Ascending aorta (tissue), 2 donors: ENCODE measurements around the gene CLCA1. TPM values are rescaled to one million over a fixed set of nuclear protein-coding genes. Genes with fewer than 3 reads are reported as not detected.

Experiments used
- DNase-seq, 2 donors: peaks; one replicate each; pipeline ENCODE4 v3.0.0-alpha.2; 2019; ENCODE audit warnings: low spot score in 2 of 2
- H3K27ac ChIP-seq, 2 donors: fragments of 200-600 bp; sonication (generic); one replicate each; pipeline ENCODE4 v1.5.1; 2016 to 2017; ENCODE audit warnings: mild to moderate bottlenecking in 1 of 2
- H3K27me3 ChIP-seq: fragments of 200-600 bp; sonication (generic); one replicate; pipeline ENCODE4 v1.5.1; 2017
- H3K36me3 ChIP-seq, 2 donors: fragments of 200-600 bp; sonication (generic); one replicate each; pipeline ENCODE4 v1.5.1; 2016
- H3K4me1 ChIP-seq, 2 donors: fragments of 200-600 bp; sonication (generic); one replicate each; pipeline ENCODE4 v1.5.1; 2016 to 2017; ENCODE audit warnings: mild to moderate bottlenecking in 1 of 2
- H3K4me3 ChIP-seq, 2 donors: fragments of 200-600 bp; sonication (generic); one replicate each; pipeline ENCODE4 v1.5.1; 2016 to 2017; ENCODE audit warnings: mild to moderate bottlenecking in 1 of 2
- H3K9me3 ChIP-seq, 2 donors: fragments of 200-600 bp; sonication (generic); one replicate each; pipeline ENCODE4 v1.5.1; 2016
- intact Hi-C: fragments of 100-400 bp; cut with DNase I; formaldehyde crosslinking; loops from one replicate; pipeline ENCODE4 v1.15.1; 2023
- total RNA-seq: library from RNA; depleted of rRNA; stranded (reverse); fragments of >200 nt; gene quantifications from one replicate; pipeline ENCODE4 v1.1.0, GENCODE V29; 2016
- TF ChIP-seq, protein P1 (sequence below), 3 experiments: fragments of 200-600 bp in 2 of 3; fragments of 450-650 bp in 1 of 3; sonication (generic) in 2 of 3; IDR thresholded peaks; one replicate each; pipeline ENCODE4 v1.5.1; 2016 to 2019; ENCODE audit warnings: antibody characterized with exemption in 3 of 3, mild to moderate bottlenecking in 1 of 3, moderate library complexity in 1 of 3

CLCA1 gene
- total RNA-seq, 1 donor from 2014 or later, result not detected

DNA sequence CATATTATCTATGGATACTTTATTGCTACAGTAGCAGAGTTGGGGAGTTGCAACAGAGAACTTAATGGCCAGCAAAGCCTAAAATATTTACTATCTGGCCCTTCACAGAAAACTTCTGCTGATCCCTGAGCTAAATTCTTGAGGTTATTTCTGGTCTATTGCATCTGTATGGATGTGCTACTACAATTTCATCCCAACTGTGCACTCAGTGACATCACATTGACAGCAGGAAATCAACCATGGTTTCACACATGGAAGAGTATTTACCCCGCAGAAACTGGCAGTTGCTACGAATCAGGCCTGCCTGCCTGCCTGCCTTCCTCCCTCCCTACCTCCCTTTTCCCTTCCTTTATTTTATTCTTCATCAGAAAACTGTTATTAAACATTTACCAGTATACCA is 32.7 kb upstream of the CLCA1 start:
- Histone ChIP-seq H3K9me3 (no peaks in the 10 kb centered on the region), H3K27ac (no peak overlapping the region), H3K36me3 (no peaks in the 10 kb centered on the region), H3K4me1 (no peaks in the 10 kb centered on the region), H3K27me3 (no peaks in the 10 kb centered on the region), H3K4me3 (no peak overlapping the region)
- DNase-seq, result no peak
- TF ChIP-seq, protein P1, sequence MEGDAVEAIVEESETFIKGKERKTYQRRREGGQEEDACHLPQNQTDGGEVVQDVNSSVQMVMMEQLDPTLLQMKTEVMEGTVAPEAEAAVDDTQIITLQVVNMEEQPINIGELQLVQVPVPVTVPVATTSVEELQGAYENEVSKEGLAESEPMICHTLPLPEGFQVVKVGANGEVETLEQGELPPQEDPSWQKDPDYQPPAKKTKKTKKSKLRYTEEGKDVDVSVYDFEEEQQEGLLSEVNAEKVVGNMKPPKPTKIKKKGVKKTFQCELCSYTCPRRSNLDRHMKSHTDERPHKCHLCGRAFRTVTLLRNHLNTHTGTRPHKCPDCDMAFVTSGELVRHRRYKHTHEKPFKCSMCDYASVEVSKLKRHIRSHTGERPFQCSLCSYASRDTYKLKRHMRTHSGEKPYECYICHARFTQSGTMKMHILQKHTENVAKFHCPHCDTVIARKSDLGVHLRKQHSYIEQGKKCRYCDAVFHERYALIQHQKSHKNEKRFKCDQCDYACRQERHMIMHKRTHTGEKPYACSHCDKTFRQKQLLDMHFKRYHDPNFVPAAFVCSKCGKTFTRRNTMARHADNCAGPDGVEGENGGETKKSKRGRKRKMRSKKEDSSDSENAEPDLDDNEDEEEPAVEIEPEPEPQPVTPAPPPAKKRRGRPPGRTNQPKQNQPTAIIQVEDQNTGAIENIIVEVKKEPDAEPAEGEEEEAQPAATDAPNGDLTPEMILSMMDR (IDR thresholded peaks at IDR 0.05), result no peak
- intact Hi-C loops, result no loop called here

DNA sequence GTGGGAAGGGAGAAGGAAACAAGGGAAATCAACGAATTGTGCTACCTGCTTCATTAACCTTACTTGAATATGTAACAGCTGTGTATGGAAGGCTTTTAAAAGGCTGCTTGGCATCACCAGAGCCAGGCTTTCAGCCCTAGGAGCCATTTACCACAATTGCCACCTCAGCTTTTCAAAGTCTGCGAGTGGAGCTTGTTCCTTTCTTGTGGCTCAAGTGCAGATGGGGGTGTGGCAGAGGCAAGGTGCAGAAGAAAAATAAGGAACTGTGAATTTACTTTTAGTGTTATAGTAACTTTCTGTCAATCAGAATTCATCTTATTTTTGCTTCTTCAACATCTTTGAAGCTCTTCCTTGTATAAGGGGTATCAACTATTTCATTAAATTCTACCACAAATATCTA is 27.1 kb upstream of the CLCA1 start:
- intact Hi-C loops, result no loop called here
- Histone ChIP-seq H3K27ac (no peak overlapping the region), H3K27me3 (no peaks in the 10 kb centered on the region), H3K4me1 (no peaks in the 10 kb centered on the region), H3K4me3 (no peak overlapping the region), H3K36me3 (no peaks in the 10 kb centered on the region), H3K9me3 (no peaks in the 10 kb centered on the region)
- no peak for DNase-seq
- TF ChIP-seq, protein P1 (IDR thresholded peaks at IDR 0.05), result no peak

DNA sequence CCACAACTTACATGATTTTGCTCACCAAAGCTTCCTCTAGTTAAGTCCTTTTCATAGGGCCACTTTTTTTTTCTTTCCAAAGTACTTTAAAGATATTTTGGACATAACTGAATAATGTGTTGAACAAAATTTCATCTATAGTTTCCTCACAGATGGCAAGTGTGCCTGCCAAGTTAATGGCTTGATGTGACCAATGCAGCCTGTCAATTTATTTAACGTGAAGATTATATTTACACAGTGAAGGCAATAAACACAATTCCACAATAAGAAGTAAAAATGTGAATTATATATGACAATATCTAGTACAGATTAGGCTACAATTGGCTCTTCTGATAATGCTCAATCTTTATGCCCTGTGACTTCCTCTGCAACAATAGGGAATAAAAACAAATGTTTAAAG is 26.7 kb upstream of the CLCA1 start:
- Histone ChIP-seq H3K36me3 (no peaks in the 10 kb centered on the region), H3K27ac (no peak overlapping the region), H3K4me3 (no peak overlapping the region), H3K4me1 (no peaks in the 10 kb centered on the region), H3K27me3 (no peaks in the 10 kb centered on the region), H3K9me3 (no peaks in the 10 kb centered on the region)
- DNase-seq, result no peak
- TF ChIP-seq, protein P1 (IDR thresholded peaks at IDR 0.05), result no peak
- intact Hi-C loops, result no loop called here

DNA sequence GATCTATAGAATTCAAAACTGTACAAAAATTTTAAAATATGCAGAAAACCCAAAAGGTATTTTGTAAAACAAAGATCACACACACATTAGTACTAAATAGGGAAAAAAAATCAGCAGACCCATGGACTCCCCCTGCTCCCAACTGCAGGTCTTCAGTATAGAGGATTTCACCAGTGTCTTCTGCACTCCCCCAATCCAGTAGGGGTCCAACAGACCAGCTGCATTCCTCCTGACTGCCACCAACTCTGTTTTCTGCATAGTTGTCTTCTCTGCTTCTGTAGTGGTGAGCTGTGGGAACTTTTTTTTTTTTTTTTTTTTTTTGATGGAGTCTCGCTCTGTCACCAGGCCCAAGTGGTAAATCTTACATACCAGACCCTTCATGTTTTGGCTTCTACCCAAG is 22.8 kb upstream of the CLCA1 start:
- H3K27ac ChIP-seq, result no peak overlapping the region
- H3K9me3 ChIP-seq, result no peaks in the 10 kb centered on the region
- H3K27me3 ChIP-seq, result no peaks in the 10 kb centered on the region
- H3K4me3 ChIP-seq, result no peak overlapping the region
- intact Hi-C loops, result no loop called here
- H3K36me3 ChIP-seq, result no peaks in the 10 kb centered on the region
- DNase-seq, result no peak
- TF ChIP-seq, protein P1 (IDR thresholded peaks at IDR 0.05), result no peak
- no peaks in the 10 kb centered on the region for H3K4me1 ChIP-seq

DNA sequence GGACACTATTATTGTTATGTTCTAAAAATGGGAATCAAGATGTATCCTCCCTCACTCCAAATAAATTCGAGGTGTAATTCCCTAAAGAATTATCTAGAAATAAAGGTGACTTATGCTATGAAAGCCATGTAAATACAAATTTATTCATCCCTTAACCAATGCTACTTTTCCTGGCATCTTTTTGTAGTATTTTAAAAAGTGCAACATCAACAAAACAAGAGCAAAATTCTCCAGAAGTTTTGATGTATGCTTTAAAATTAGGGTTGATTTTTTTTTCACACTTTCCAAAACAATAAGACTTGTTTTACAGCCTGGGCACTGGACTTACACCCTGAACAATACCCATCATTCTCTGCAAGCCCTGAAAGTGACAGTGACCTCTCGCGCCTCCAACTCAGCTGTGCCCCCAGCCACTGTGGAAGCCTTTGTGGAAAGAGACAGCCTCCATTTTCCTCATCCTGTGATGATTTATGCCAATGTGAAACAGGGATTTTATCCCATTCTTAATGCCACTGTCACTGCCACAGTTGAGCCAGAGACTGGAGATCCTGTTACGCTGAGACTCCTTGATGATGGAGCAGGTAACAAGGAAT is 21.4 kb upstream of the CLCA1 start:
- H3K27me3 ChIP-seq, result no peaks in the 10 kb centered on the region
- intact Hi-C loops, result no loop called here
- H3K9me3 ChIP-seq, result no peaks in the 10 kb centered on the region
- H3K36me3 ChIP-seq, result no peaks in the 10 kb centered on the region
- TF ChIP-seq, protein P1 (IDR thresholded peaks at IDR 0.05), result no peak
- no peak for DNase-seq
- H3K4me3 ChIP-seq, result no peak overlapping the region
- H3K4me1 ChIP-seq, result no peaks in the 10 kb centered on the region
- H3K27ac ChIP-seq, result no peak overlapping the region

DNA sequence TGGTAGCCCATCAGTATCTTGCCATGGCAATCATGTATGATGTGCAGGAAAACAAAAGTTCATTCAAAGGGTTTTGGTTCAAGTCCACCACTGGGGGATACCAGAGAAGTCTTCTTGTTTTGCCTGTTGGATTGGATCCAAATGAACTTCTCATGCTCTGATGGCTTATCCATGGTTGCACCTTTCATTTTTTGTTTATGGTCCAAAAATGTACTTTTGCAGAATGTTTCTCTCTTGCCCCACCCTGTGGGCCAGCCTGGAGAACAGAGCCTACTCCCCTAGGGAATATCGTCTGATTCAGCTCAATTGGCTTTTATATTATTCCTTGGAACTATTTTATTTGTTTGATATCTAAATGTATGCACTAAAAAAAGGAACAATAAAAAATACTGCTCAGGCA is 20.1 kb upstream of the CLCA1 start:
- Histone ChIP-seq H3K9me3 (no peaks in the 10 kb centered on the region), H3K27me3 (no peaks in the 10 kb centered on the region), H3K4me1 (no peaks in the 10 kb centered on the region), H3K4me3 (no peak overlapping the region), H3K27ac (no peak overlapping the region), H3K36me3 (no peaks in the 10 kb centered on the region)
- DNase-seq, result no peak
- TF ChIP-seq, protein P1 (IDR thresholded peaks at IDR 0.05), result no peak
- intact Hi-C loops, result no loop called here
